Prostate gland (tissue), 2 donors: ENCODE measurements around the gene SLC17A6. TPM values are rescaled to one million over a fixed set of nuclear protein-coding genes. Genes with fewer than 3 reads are reported as not detected.

Experiments
- DNase-seq: peaks from one replicate; pipeline ENCODE4 v3.0.0-alpha.2; 2019; ENCODE audit warnings: low spot score
- H3K27ac ChIP-seq, 2 donors: fragments of 200-600 bp; sonication (generic); 2 replicates each; pipeline ENCODE4 v1.5.1; 2017 to 2019
- H3K27me3 ChIP-seq: fragments of 200-600 bp; sonication (generic); replicated peaks from 2 replicates; pipeline ENCODE4 v1.5.1; 2019; ENCODE audit not compliant: insufficient read depth
- H3K36me3 ChIP-seq, 2 donors: fragments of 200-600 bp; sonication (generic); 1 replicate in 1 of 2; 2 replicates in 1 of 2; pipeline versions ENCODE4 v1.5.1 to v1.8.1; 2017 to 2019
- H3K4me1 ChIP-seq: fragments of 200-600 bp; sonication (generic); replicated peaks from 2 replicates; pipeline ENCODE4 v1.5.1; 2019
- H3K4me3 ChIP-seq, 2 donors: fragments of 200-600 bp; sonication (generic); 2 replicates each; pipeline ENCODE4 v1.5.1; 2017 to 2019
- H3K9me3 ChIP-seq: fragments of 200-600 bp; sonication (generic); 2 replicates; pipeline ENCODE4 v1.5.1; 2017
- POLR2A ChIP-seq: fragments of 450-650 bp; IDR thresholded peaks from one replicate; pipeline ENCODE4 v1.6.1; 2016; ENCODE audit warnings: antibody characterized with exemption, mild to moderate bottlenecking
- POLR2AphosphoS5 ChIP-seq: sonication (generic); formaldehyde crosslinking; IDR thresholded peaks from one replicate; pipeline ENCODE4 v1.6.1; 2017; ENCODE audit warnings: antibody characterized with exemption
- WGBS: methylation state at CpG from one replicate; pipeline ENCODE4 v1.1.5; 2018; 5-methylcytosine and 5-hydroxymethylcytosine counted together
- intact Hi-C: fragments of 100-400 bp; cut with DNase I; formaldehyde crosslinking; loops from one replicate; pipeline ENCODE4 v1.14.2; 2022
- total RNA-seq, 2 donors: library from RNA; depleted of rRNA; stranded (reverse); fragments of >200 nt; gene quantifications; one replicate each; pipeline ENCODE4 v1.1.0, GENCODE V29; 2016
- TF ChIP-seq, protein P1 (sequence below), 4 experiments: fragments of 200-600 bp in 2 of 4; fragments of 450-650 bp in 2 of 4; sonication (generic) in 2 of 4; IDR thresholded peaks; 1 replicate in 3 of 4; 2 replicates in 1 of 4; pipeline ENCODE4 v1.5.1; 2016 to 2019; ENCODE audit warnings: antibody characterized with exemption in 4 of 4, mild to moderate bottlenecking in 2 of 4, moderate library complexity in 2 of 4

Gene SLC17A6
- total RNA-seq, 2 donors from 2014 or later, result not detected

DNA sequence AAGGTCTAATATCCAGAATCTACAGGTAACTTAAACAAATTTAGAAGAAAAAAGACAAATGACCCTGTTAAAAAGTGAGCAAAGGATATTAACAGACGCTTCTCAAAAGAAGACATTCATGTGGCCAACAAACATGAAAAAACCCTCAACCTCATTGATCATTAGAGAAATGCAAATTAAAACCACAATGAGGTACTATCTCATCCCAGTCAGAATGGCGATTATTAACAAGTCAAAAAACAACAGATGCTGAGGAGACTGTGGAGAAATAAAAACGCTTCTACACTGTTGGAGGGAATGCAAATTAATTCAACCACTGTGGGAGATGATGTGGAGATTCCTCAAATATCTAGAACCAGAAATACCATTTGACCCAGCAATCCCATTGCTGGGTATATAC is 67.2 kb downstream of the SLC17A6 start:
- Histone ChIP-seq H3K4me3 (no peak overlapping the region), H3K36me3 (no peaks in the 10 kb centered on the region), H3K27me3 (no peaks in the 10 kb centered on the region), H3K4me1 (no peaks in the 10 kb centered on the region), H3K9me3 (no peaks in the 10 kb centered on the region), H3K27ac (no peak overlapping the region)
- DNase-seq, result no peak
- TF ChIP-seq, protein P1, sequence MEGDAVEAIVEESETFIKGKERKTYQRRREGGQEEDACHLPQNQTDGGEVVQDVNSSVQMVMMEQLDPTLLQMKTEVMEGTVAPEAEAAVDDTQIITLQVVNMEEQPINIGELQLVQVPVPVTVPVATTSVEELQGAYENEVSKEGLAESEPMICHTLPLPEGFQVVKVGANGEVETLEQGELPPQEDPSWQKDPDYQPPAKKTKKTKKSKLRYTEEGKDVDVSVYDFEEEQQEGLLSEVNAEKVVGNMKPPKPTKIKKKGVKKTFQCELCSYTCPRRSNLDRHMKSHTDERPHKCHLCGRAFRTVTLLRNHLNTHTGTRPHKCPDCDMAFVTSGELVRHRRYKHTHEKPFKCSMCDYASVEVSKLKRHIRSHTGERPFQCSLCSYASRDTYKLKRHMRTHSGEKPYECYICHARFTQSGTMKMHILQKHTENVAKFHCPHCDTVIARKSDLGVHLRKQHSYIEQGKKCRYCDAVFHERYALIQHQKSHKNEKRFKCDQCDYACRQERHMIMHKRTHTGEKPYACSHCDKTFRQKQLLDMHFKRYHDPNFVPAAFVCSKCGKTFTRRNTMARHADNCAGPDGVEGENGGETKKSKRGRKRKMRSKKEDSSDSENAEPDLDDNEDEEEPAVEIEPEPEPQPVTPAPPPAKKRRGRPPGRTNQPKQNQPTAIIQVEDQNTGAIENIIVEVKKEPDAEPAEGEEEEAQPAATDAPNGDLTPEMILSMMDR (IDR thresholded peaks at IDR 0.05), result no peak
- TF ChIP-seq POLR2AphosphoS5 (no peak), POLR2A (no peak)
- WGBS, result 76% methylated on average over 3 of the region's 3 CpGs
- intact Hi-C loops, result no loop called here

DNA sequence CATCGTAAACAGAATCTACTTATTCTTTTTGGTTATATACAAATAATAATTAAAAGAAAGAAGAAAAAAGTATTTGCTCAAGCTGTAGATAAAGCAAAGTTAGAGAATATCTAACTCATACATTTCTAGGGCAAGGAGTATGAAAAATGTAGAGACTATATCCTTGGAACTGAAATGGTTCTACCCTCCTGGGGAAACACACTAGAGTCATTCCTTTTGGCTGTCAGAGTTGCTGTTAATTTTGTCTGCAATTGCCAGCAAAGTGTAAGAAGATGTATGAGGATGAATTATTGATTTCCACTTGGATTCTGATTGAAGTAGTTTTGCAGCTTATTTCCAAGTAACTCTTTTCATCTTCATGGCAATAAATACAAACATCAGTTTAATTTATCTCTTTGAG is 69.1 kb downstream of the SLC17A6 start:
- TF ChIP-seq, protein P1 (IDR thresholded peaks at IDR 0.05), result no peak
- TF ChIP-seq POLR2AphosphoS5 (no peak), POLR2A (no peak)
- DNase-seq, result no peak
- WGBS, result 94% methylated on average over 1 of the region's 1 CpG
- H3K27ac ChIP-seq, result no peak overlapping the region
- H3K9me3 ChIP-seq, result no peaks in the 10 kb centered on the region
- H3K4me1 ChIP-seq, result no peaks in the 10 kb centered on the region
- intact Hi-C loops, result no loop called here
- H3K27me3 ChIP-seq, result no peaks in the 10 kb centered on the region
- no peaks in the 10 kb centered on the region for H3K36me3 ChIP-seq
- H3K4me3 ChIP-seq, result no peak overlapping the region

DNA sequence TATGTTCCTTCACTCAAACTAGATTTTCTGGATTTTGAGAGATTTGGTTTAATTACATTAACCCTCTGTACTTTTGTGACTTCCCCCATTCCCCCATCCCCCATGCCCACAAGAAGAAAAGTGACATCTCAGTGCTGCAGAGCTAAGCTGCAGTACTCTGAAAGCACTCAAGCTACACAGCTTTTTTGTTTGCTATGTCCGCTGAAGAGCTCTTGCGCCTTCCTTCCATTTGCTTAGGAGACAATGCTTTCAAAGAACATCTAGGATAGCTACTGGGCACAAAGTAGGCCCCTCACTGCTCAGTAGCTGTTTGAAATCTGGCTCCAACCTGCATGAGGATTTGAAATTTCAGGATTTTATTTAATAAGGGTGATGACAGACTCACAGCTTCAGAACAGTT is 69.7 kb downstream of the SLC17A6 start:
- Histone ChIP-seq H3K27me3 (no peaks in the 10 kb centered on the region), H3K4me3 (no peak overlapping the region), H3K4me1 (no peaks in the 10 kb centered on the region), H3K36me3 (no peaks in the 10 kb centered on the region), H3K27ac (no peak overlapping the region), H3K9me3 (no peaks in the 10 kb centered on the region)
- intact Hi-C loops, result no loop called here
- TF ChIP-seq POLR2A (no peak), POLR2AphosphoS5 (no peak)
- WGBS, result 41% methylated on average over 2 of the region's 2 CpGs
- no peak for DNase-seq

DNA sequence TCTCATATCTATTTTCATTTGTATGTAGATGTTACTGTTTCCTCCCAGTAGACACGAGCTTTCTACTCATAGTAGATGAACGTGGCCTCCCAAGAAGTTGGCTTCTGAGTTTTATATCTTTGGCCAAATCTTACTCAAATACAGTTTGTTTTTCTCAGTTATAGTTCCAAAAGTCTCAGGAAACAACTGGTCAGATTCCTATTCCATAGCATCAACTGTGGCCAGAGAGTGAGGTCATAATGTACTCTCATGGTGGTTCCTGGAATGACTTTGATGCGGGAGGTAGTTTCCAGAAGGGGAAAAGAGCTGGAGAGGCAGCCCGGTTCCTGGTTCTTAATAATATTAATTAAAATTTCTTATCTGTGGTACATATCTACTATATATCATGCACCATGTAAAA is 77.3 kb downstream of the SLC17A6 start:
- intact Hi-C loops, result no loop called here
- no peak for TF ChIP-seq POLR2AphosphoS5
- TF ChIP-seq, protein P1 (IDR thresholded peaks at IDR 0.05), result no peak
- no peak for TF ChIP-seq POLR2A
- Histone ChIP-seq H3K4me3 (no peak overlapping the region), H3K4me1 (no peaks in the 10 kb centered on the region), H3K36me3 (no peaks in the 10 kb centered on the region), H3K9me3 (no peaks in the 10 kb centered on the region), H3K27ac (no peak overlapping the region), H3K27me3 (no peaks in the 10 kb centered on the region)
- WGBS, result 67% methylated on average over 4 of the region's 4 CpGs
- DNase-seq, result no peak

- 49% methylated on average over 4 of the region's 4 CpGs for WGBS
- TF ChIP-seq POLR2AphosphoS5 (no peak), POLR2A (no peak)
- TF ChIP-seq, protein P1 (IDR thresholded peaks at IDR 0.05), result no peak
- no peaks in the 10 kb centered on the region for H3K9me3 ChIP-seq
- DNase-seq, result no peak
- no peak overlapping the region for H3K4me3 ChIP-seq
- no peak overlapping the region for H3K27ac ChIP-seq
- intact Hi-C loops, result no loop called here
- no peaks in the 10 kb centered on the region for H3K27me3 ChIP-seq
- H3K4me1 ChIP-seq, result no peaks in the 10 kb centered on the region
- no peaks in the 10 kb centered on the region for H3K36me3 ChIP-seq
These were observed 78.3 kb downstream of the SLC17A6 start for GRCh38 chr11:22416462-22416861.
